Activated T-helper 2 cell treated with anti-CD3 and anti-CD28 coated beads, Interferon-gamma antibody, Interleukin-2, Interleukin-4, amounts not matched to agents 10 μg/mL and 5 μg/mL and 100 μg/mL, durations not matched to agents 14 hours and 24 hours and 36 hours (primary cell): Measurements from ENCODE around the gene PER2. TPM values are rescaled to one million over a fixed set of nuclear protein-coding genes. Genes with fewer than 3 reads are reported as not detected.
"Not testable (repeated sequence)": the region's sequence is repeated elsewhere in the genome, so short reads cannot be mapped to it uniquely, and the experiment has no call there.

Source experiments
- DNase-seq: peaks from one replicate; pipeline ENCODE4 v3.0.0; 2021; ENCODE audit warnings: low spot score
- H3K27ac Mint-ChIP-seq: one replicate; pipeline ENCODE4 v1.8.0; 2021; ENCODE audit warnings: mixed read lengths
- H3K27me3 Mint-ChIP-seq: one replicate; pipeline ENCODE4 v1.8.0; 2021; ENCODE audit warnings: low read depth, mixed read lengths
- H3K36me3 Mint-ChIP-seq: one replicate; pipeline ENCODE4 v1.8.0; 2021; ENCODE audit warnings: low read depth, mixed read lengths
- H3K4me1 Mint-ChIP-seq: one replicate; pipeline ENCODE4 v1.8.0; 2021; ENCODE audit warnings: low read depth, mixed read lengths
- H3K4me3 Mint-ChIP-seq: one replicate; pipeline ENCODE4 v1.8.0; 2021; ENCODE audit warnings: low read depth, mild to moderate bottlenecking, moderate library complexity, mixed read lengths
- H3K9me3 Mint-ChIP-seq: one replicate; pipeline ENCODE4 v1.8.0; 2021; ENCODE audit warnings: mixed read lengths
- intact Hi-C: fragments of 100-400 bp; cut with micrococcal nuclease; formaldehyde crosslinking; loops from one replicate; pipeline ENCODE4 v1.15.1; 2023
- total RNA-seq: library from RNA; stranded (reverse); gene quantifications from 2 replicates; pipeline ENCODE4 v1.2.3, GENCODE V29; 2022

The PER2 gene
- 19.1 and 19.3 TPM in 2 replicates for total RNA-seq

- H3K27ac Mint-ChIP-seq, result peak within 1 kb of the TSS; percentile 94
- peaks cover 31% of the 10 kb centered on the region for H3K4me1 Mint-ChIP-seq
- DNase-seq, result peak; percentile 18
- H3K9me3 Mint-ChIP-seq, result no peaks in the 10 kb centered on the region
- H3K27me3 Mint-ChIP-seq, result no peaks in the 10 kb centered on the region
- no peaks in the 10 kb centered on the region for H3K36me3 Mint-ChIP-seq
- intact Hi-C loops, result loop anchor here (1.0 to 10.0 kb wide), 5 partner anchors 32 to 323 kb away; partner anchors contain the start of genes ASB1, HES6, SCLY and TRAF3IP1
- peak within 1 kb of the TSS; percentile 90 for H3K4me3 Mint-ChIP-seq
Observed at GRCh38 chr2:238287737-238288649, at the start of gene PER2. Gene PER2 (minus strand): TSS chr2:238288610. CDS start chr2:238277936, 10,674 bp downstream.

DNA sequence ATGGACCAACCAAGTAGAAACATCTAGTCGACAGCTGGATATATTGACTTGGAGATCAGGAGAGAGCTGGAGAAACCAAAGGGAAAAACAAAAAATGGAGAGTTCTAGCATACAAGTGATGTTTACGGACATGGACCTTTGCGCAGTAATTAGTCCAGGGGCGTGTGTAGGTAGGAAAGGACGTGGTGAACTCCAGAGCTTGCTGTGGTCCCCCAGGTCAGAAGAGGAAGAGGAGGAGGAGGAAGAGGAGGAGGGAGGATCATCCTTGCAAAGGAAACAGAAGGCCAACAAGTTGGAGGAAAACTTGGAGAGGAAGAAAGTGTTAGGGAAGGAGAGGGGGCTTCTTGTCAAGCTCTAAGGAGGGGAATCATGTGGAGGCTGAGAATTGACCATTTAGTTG is 49.4 kb upstream of the PER2 start:
- intact Hi-C loops, result no loop called here
- DNase-seq, result no peak
- Mint-ChIP-seq H3K9me3 (no peaks in the 10 kb centered on the region), H3K4me1 (no peaks in the 10 kb centered on the region), H3K36me3 (no peaks in the 10 kb centered on the region), H3K4me3 (no peak overlapping the region), H3K27ac (no peak overlapping the region), H3K27me3 (no peaks in the 10 kb centered on the region)

DNA sequence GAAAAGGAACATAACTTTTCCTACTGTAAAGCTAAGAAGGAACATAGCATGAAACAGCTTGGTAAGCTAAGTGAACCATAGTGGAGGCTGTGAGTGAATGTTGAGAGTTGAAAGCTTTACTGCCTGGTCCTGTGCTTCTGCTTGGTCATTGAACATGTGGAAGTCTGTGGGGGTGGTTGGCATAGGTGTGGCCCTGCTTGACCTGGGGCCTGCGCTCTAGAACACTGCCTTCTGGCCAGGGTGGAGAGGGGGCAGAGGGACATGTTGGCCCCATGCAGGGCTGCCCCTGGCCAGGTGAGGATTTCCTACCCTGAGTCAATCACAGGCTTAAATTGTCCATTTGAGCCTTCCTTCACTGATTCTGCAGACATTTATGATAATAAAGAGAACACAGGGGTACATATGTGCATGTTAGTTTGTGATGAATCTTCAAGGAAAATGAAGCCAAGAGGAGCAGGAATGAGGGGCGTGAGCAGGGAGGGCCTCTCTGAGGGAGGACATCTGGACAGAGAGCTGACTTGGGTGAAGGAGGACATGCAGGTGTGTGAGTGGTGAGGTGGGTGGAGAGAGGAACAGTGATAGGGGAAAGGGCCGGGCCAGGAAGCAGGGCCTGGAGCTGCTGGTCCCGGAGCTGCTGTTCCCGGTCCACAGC is 48.5 kb upstream of the PER2 start:
- Mint-ChIP-seq H3K4me3 (no peak overlapping the region), H3K4me1 (no peaks in the 10 kb centered on the region), H3K9me3 (no peaks in the 10 kb centered on the region), H3K27ac (no peak overlapping the region), H3K36me3 (no peaks in the 10 kb centered on the region), H3K27me3 (no peaks in the 10 kb centered on the region)
- no peak for DNase-seq
- intact Hi-C loops, result no loop called here

- Mint-ChIP-seq H3K27ac (no peak overlapping the region), H3K27me3 (no peaks in the 10 kb centered on the region), H3K36me3 (no peaks in the 10 kb centered on the region), H3K4me3 (no peak overlapping the region), H3K9me3 (no peaks in the 10 kb centered on the region), H3K4me1 (no peaks in the 10 kb centered on the region)
- DNase-seq, result no peak
- intact Hi-C loops, result no loop called here
Observed at GRCh38 chr2:238336151-238336550, 47.7 kb upstream of the PER2 start.

DNA sequence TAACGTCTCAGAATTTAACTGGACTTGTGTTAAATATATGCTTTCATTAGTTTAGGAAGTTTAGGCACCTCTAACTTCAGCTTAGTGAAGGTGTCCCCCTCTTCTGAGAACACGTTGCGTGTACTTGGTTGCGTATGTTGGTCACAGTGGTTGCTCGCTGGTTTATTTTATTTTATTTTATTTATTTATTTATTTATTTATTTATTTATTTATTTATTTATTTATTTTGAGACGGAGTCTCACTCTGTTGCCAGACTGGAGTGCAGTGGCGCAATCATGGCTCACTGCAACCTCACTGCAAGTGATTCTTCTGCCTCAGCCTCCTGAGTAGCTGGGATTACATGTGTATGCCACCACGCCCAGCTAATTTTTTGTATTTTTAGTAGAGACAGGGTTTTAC is 47.2 kb upstream of the PER2 start:
- H3K4me3 Mint-ChIP-seq, H3K9me3 Mint-ChIP-seq, H3K27ac Mint-ChIP-seq, intact Hi-C loops, H3K27me3 Mint-ChIP-seq, DNase-seq, H3K4me1 Mint-ChIP-seq, H3K36me3 Mint-ChIP-seq: not testable (repeated sequence)

- Mint-ChIP-seq H3K36me3 (no peaks in the 10 kb centered on the region), H3K27ac (no peak overlapping the region), H3K27me3 (no peaks in the 10 kb centered on the region), H3K9me3 (no peaks in the 10 kb centered on the region), H3K4me3 (no peak overlapping the region), H3K4me1 (no peaks in the 10 kb centered on the region)
- intact Hi-C loops, result no loop called here
- no peak for DNase-seq
Observed at GRCh38 chr2:238334885-238335284, 46.5 kb upstream of the PER2 start.

- no peak overlapping the region for H3K4me3 Mint-ChIP-seq
- H3K9me3 Mint-ChIP-seq, result no peaks in the 10 kb centered on the region
- H3K36me3 Mint-ChIP-seq, result peaks cover 8% of the 10 kb centered on the region
- no peaks in the 10 kb centered on the region for H3K27me3 Mint-ChIP-seq
- no peak for DNase-seq
- no peaks in the 10 kb centered on the region for H3K4me1 Mint-ChIP-seq
- no peak overlapping the region for H3K27ac Mint-ChIP-seq
- intact Hi-C loops, result no loop called here
Observed at GRCh38 chr2:238331916-238332315, 43.5 kb upstream of the PER2 start.

DNA sequence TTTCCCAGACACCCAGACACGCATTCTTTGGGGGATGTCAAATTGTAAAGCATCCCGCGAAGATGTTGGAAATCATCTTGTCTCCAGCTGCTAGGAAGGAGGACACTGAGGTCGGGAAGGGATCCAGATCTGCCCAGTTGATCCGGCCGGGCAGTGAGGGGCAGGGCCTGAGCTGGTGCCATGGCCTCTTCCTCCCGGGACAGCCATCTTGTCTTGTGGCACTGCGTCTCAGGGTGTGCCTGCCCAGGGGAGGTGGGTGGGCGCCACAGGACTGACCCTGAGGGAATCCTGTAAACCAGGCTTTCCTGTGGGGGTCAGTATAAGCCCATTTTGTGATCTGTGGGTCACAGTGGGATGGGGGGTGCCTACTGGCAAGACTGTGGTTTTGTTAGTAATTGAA is 42.0 kb upstream of the PER2 start:
- Mint-ChIP-seq H3K27me3 (no peaks in the 10 kb centered on the region), H3K27ac (no peak overlapping the region), H3K4me1 (peaks cover 3% of the 10 kb centered on the region), H3K4me3 (no peak overlapping the region), H3K36me3 (peaks cover 8% of the 10 kb centered on the region), H3K9me3 (no peaks in the 10 kb centered on the region)
- DNase-seq, result no peak
- intact Hi-C loops, result no loop called here

DNA sequence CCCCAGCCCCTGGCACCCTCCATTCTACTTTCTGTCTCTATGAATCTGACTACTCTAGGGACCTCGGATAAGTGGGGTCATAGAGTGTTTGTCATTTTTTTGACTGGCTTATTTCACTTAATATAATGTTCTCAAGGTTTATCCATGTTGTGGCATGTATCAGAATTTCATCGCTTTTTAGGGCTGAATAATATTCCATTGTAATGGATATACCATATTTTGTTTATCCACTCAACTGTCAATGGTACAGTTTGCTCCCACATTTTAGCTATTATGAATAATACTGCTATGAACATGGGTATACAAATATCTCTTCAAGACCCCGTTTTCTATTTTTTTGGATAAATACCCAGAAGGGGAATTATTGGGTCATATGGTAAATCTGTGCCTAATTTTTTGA is 39.3 kb upstream of the PER2 start:
- Mint-ChIP-seq H3K4me3 (no peak overlapping the region), H3K27ac (no peak overlapping the region)
- intact Hi-C loops, result no loop called here

GRCh38 chr2:238326801-238327365 is 38.5 kb upstream of the PER2 start:
- no peak for DNase-seq
- no peaks in the 10 kb centered on the region for H3K9me3 Mint-ChIP-seq
- intact Hi-C loops, result no loop called here
- H3K4me3 Mint-ChIP-seq, result no peak overlapping the region
- H3K4me1 Mint-ChIP-seq, result peaks cover 10% of the 10 kb centered on the region
- H3K27ac Mint-ChIP-seq, result no peak overlapping the region
- H3K27me3 Mint-ChIP-seq, result no peaks in the 10 kb centered on the region
- H3K36me3 Mint-ChIP-seq, result peaks cover 11% of the 10 kb centered on the region

More for the DNA sequence above, 39.3 kb upstream of the PER2 start:
- DNase-seq, result no peak
- peaks cover 11% of the 10 kb centered on the region for H3K36me3 Mint-ChIP-seq
- H3K4me1 Mint-ChIP-seq, result peaks cover 9% of the 10 kb centered on the region
- H3K27me3 Mint-ChIP-seq, result no peaks in the 10 kb centered on the region
- H3K9me3 Mint-ChIP-seq, result no peaks in the 10 kb centered on the region

- H3K9me3 Mint-ChIP-seq, result no peaks in the 10 kb centered on the region
- peaks cover 11% of the 10 kb centered on the region for H3K36me3 Mint-ChIP-seq
- H3K27me3 Mint-ChIP-seq, result no peaks in the 10 kb centered on the region
- H3K4me1 Mint-ChIP-seq, result peaks cover 15% of the 10 kb centered on the region
- no peak overlapping the region for H3K27ac Mint-ChIP-seq
- no peak overlapping the region for H3K4me3 Mint-ChIP-seq
- no peak for DNase-seq
- intact Hi-C loops, result no loop called here
Observed at GRCh38 chr2:238325694-238326093, 37.3 kb upstream of the PER2 start.

- intact Hi-C loops, H3K9me3 Mint-ChIP-seq: not testable (repeated sequence)
Observed at GRCh38 chr2:238324248-238324647, 35.8 kb upstream of the PER2 start.

DNA sequence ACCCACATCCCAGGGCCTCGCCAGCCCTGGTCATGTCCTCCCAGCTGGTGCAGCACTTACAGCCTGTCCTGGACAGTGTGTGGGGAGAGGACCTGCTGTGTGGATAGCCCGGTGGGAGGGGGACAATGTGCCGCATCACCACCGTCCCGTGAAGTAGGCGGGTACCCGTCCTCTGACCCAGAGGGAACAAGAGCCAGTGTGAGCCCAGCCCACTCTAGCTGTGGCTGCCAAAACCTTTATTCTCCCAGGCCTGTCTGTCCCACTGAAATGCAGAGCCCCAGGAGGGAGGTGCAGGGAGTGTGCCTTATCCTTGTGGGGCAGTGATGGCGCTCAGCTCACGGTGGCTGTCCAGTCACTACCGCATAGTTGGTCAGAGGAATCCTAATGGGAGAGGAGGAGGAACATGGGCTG is 33.6 kb upstream of the PER2 start:
- DNase-seq, result no peak
- Mint-ChIP-seq H3K36me3 (peaks cover 3% of the 10 kb centered on the region), H3K9me3 (no peaks in the 10 kb centered on the region), H3K27me3 (peaks cover 11% of the 10 kb centered on the region), H3K4me3 (peak overlapping the region; percentile 79), H3K4me1 (peaks cover 17% of the 10 kb centered on the region), H3K27ac (no peak overlapping the region)
- intact Hi-C loops, result no loop called here

More at GRCh38 chr2:238324248-238324647, 35.8 kb upstream of the PER2 start:
- Mint-ChIP-seq H3K36me3 (peaks cover 11% of the 10 kb centered on the region), H3K4me1 (peaks cover 17% of the 10 kb centered on the region)
- not testable (repeated sequence) for H3K4me3 Mint-ChIP-seq, H3K27me3 Mint-ChIP-seq, H3K27ac Mint-ChIP-seq, DNase-seq
